ENCODE results near the gene TAGLN3.

TAGLN3 gene

GRCh38 chr3:112056451-112056929, 57.8 kb downstream of the TAGLN3 start:
- no peak for DNase-seq

- DNase-seq: no peak
These were observed 60.8 kb downstream of the TAGLN3 start for GRCh38 chr3:112059497-112059896.

- DNase-seq: no peak
These were observed 62.4 kb downstream of the TAGLN3 start for GRCh38 chr3:112061152-112061551.
